Lower leg skin (tissue), 4 donors: ENCODE data around the gene EMX2. TPM values are rescaled to one million over a fixed set of nuclear protein-coding genes. Genes with fewer than 3 reads are reported as not detected.

Experiments used
- DNase-seq, 2 donors: peaks; one replicate each; pipeline ENCODE4 v3.0.0-alpha.2; 2019; ENCODE audit warnings: low spot score in 2 of 2
- H3K4me3 ChIP-seq: fragments of 200-600 bp; sonication (generic); 2 replicates; pipeline ENCODE4 v1.5.1; 2017; ENCODE audit warnings: mild to moderate bottlenecking, low read depth; ENCODE audit not compliant: poor library complexity, severe bottlenecking
- POLR2A ChIP-seq, 2 donors: fragments of 450-650 bp; IDR thresholded peaks; one replicate each; pipeline ENCODE4 v1.6.1; 2016 to 2017; ENCODE audit warnings: antibody characterized with exemption in 2 of 2, mild to moderate bottlenecking in 1 of 2, moderate library complexity in 1 of 2
- WGBS, 2 donors: methylation state at CpG; one replicate each; pipeline ENCODE4 v1.1.5; 2018; 5-methylcytosine and 5-hydroxymethylcytosine counted together
- intact Hi-C: fragments of 100-400 bp; cut with DNase I; formaldehyde crosslinking; loops from one replicate; pipeline ENCODE4 v1.15.0; 2023; ENCODE audit warnings: low total_unique reads
- total RNA-seq, 4 donors: library from RNA; depleted of rRNA; stranded (reverse); fragments of >200 nt; gene quantifications; one replicate each; pipeline ENCODE4 v1.1.0, GENCODE V29; 2016
- TF ChIP-seq, protein P1 (sequence below), 3 donors: fragments of 450-650 bp; IDR thresholded peaks; one replicate each; pipeline ENCODE4 v1.5.1; 2016; ENCODE audit warnings: antibody characterized with exemption in 3 of 3, mild to moderate bottlenecking in 3 of 3, moderate library complexity in 2 of 3

The EMX2 gene
- total RNA-seq, 4 donors from 2014 or later, result 3.7 to 10.4 (median 7.2) TPM

- DNase-seq, result no peak
- no peak overlapping the region for H3K4me3 ChIP-seq
- intact Hi-C loops, result loop anchor here (10.0 kb wide), 1 partner anchor 208 kb away; no protein-coding TSS in a partner anchor
- TF ChIP-seq, protein P1, sequence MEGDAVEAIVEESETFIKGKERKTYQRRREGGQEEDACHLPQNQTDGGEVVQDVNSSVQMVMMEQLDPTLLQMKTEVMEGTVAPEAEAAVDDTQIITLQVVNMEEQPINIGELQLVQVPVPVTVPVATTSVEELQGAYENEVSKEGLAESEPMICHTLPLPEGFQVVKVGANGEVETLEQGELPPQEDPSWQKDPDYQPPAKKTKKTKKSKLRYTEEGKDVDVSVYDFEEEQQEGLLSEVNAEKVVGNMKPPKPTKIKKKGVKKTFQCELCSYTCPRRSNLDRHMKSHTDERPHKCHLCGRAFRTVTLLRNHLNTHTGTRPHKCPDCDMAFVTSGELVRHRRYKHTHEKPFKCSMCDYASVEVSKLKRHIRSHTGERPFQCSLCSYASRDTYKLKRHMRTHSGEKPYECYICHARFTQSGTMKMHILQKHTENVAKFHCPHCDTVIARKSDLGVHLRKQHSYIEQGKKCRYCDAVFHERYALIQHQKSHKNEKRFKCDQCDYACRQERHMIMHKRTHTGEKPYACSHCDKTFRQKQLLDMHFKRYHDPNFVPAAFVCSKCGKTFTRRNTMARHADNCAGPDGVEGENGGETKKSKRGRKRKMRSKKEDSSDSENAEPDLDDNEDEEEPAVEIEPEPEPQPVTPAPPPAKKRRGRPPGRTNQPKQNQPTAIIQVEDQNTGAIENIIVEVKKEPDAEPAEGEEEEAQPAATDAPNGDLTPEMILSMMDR (IDR thresholded peaks at IDR 0.05), result no peak
- no peak for TF ChIP-seq POLR2A (IDR thresholded peaks at IDR 0.05)
- 37 to 74% methylated on average over 29 of the region's 29 CpGs for WGBS, 2 donors
These were observed 4.1 kb downstream of the EMX2 start for GRCh38 chr10:117546581-117547015.

GRCh38 chr10:117547016-117547715 lies 4.6 kb downstream of the EMX2 start:
- H3K4me3 ChIP-seq, result no peak overlapping the region
- intact Hi-C loops, result loop anchor here (10.0 kb wide), 1 partner anchor 208 kb away; no protein-coding TSS in a partner anchor
- no peak for DNase-seq
- TF ChIP-seq, protein P1 (IDR thresholded peaks at IDR 0.05), result no peak
- no peak for TF ChIP-seq POLR2A (IDR thresholded peaks at IDR 0.05)
- 43 to 45% methylated on average over 20 of the region's 20 CpGs for WGBS, 2 donors

GRCh38 chr10:117547716-117548668 lies 5.4 kb downstream of the EMX2 start:
- no peak for DNase-seq
- WGBS, 2 donors, result 36 to 49% methylated on average over 32 of the region's 32 CpGs
- intact Hi-C loops, result loop anchor here (10.0 kb wide), 1 partner anchor 207 kb away; no protein-coding TSS in a partner anchor
- no peak overlapping the region for H3K4me3 ChIP-seq
- TF ChIP-seq, protein P1 (IDR thresholded peaks at IDR 0.05), result no peak
- TF ChIP-seq POLR2A (IDR thresholded peaks at IDR 0.05), result no peak

- 49 to 60% methylated on average over 6 of the region's 6 CpGs for WGBS, 2 donors
- H3K4me3 ChIP-seq, result no peak overlapping the region
- DNase-seq, result no peak
- no peak for TF ChIP-seq POLR2A (IDR thresholded peaks at IDR 0.05)
- TF ChIP-seq, protein P1 (IDR thresholded peaks at IDR 0.05), result no peak
- intact Hi-C loops, result loop anchor here (10.0 kb wide), 1 partner anchor 206 kb away; no protein-coding TSS in a partner anchor
These were observed 6.6 kb downstream of the EMX2 start for GRCh38 chr10:117549100-117549585.

- TF ChIP-seq POLR2A (IDR thresholded peaks at IDR 0.05), result no peak
- TF ChIP-seq, protein P1 (IDR thresholded peaks at IDR 0.05), result no peak
- 51 to 54% methylated on average over 6 of the region's 6 CpGs for WGBS, 2 donors
- intact Hi-C loops, result no loop called here
- DNase-seq, result no peak
- H3K4me3 ChIP-seq, result no peak overlapping the region
These were observed 7.5 kb downstream of the EMX2 start for GRCh38 chr10:117550076-117550475.
